K562 (cell line): ENCODE results near the gene ZNF598. TPM values are rescaled to one million over a fixed set of nuclear protein-coding genes. Genes with fewer than 3 reads are reported as not detected.

Experiments
- CEBPB ChIP-seq: fragments of 450-650 bp; IDR thresholded peaks from 2 replicates; pipeline ENCODE4 v1.6.1; 2016; ENCODE audit warnings: missing genetic modification characterization, missing compliant biosample characterization
- FOXK2 ChIP-seq, 2 experiments: fragments of 450-650 bp; IDR thresholded peaks in 1 of 2; conservative IDR thresholded peaks in 1 of 2; 2 replicates each; pipeline ENCODE4 v1.6.1; 2016; ENCODE audit warnings: low read depth in 2 of 2, mild to moderate bottlenecking in 1 of 2
- GABPA ChIP-seq: fragments of 200-800 bp; sonication (Bioruptor generic); conservative IDR thresholded peaks from 2 replicates; pipeline ENCODE4 v1.6.1; 2016; ENCODE audit warnings: low read depth, missing genetic modification characterization, missing compliant biosample characterization
- IFI16 ChIP-seq: fragments of 250-450 bp; sonication (Bioruptor Pico); IDR thresholded peaks from 2 replicates; pipeline ENCODE4 v2.1.2; 2022; ENCODE audit warnings: mild to moderate bottlenecking, inconsistent platforms
- MAZ ChIP-seq, 2 experiments: fragments of 450-650 bp in 1 of 2; sonication (generic) in 1 of 2; formaldehyde crosslinking; IDR thresholded peaks in 1 of 2; conservative IDR thresholded peaks in 1 of 2; 2 replicates each; pipeline versions ENCODE4 v1.4.0 to v1.5.0; 2020; ENCODE audit warnings: mild to moderate bottlenecking in 1 of 2, missing genetic modification reagents in 1 of 2
- NFATC3 ChIP-seq: fragments of 450-650 bp; IDR thresholded peaks from 2 replicates; pipeline ENCODE4 v1.6.1; 2017; ENCODE audit warnings: mild to moderate bottlenecking
- NKRF ChIP-seq: fragments of 450-650 bp; IDR thresholded peaks from 2 replicates; pipeline ENCODE4 v1.6.1; 2016; ENCODE audit warnings: borderline replicate concordance
- NR1H2 ChIP-seq: sonication (generic); formaldehyde crosslinking; IDR thresholded peaks from 2 replicates; pipeline ENCODE4 v1.4.0; 2020; ENCODE audit warnings: mild to moderate bottlenecking, missing genetic modification reagents
- PKNOX1 ChIP-seq: fragments of 450-650 bp; IDR thresholded peaks from 2 replicates; pipeline ENCODE4 v1.6.1; 2016
- POLR3A ChIP-seq: IDR thresholded peaks from 2 replicates; pipeline ENCODE4 v1.6.1; 2011; ENCODE audit warnings: borderline replicate concordance, mild to moderate bottlenecking, moderate library complexity; ENCODE audit not compliant: insufficient read length, insufficient read depth; ENCODE audit errors: extremely low read depth
- PURB ChIP-seq: sonication (generic); formaldehyde crosslinking; IDR thresholded peaks from 2 replicates; pipeline ENCODE4 v1.9.0; 2021; ENCODE audit warnings: low read depth, mild to moderate bottlenecking, missing genetic modification reagents
- RBBP5 ChIP-seq: fragments of 200-600 bp; sonication (generic); IDR thresholded peaks from 2 replicates; pipeline ENCODE4 v1.6.1; 2012; ENCODE audit warnings: borderline replicate concordance, mild to moderate bottlenecking, low read length, control low read depth, inconsistent platforms; ENCODE audit not compliant: insufficient read depth, poor library complexity, severe bottlenecking
- RNF2 ChIP-seq: sonication (generic); IDR thresholded peaks from 2 replicates; pipeline ENCODE4 v1.6.1; 2016
- RUNX1 ChIP-seq: sonication (generic); IDR thresholded peaks from 2 replicates; pipeline ENCODE4 v1.6.1; 2016; ENCODE audit warnings: antibody characterized with exemption, low read depth
- SIN3B ChIP-seq: fragments of 450-650 bp; IDR thresholded peaks from 2 replicates; pipeline ENCODE4 v1.6.1; 2017; ENCODE audit warnings: low read depth, mild to moderate bottlenecking, moderate library complexity
- SRSF9 ChIP-seq: fragments of 200-400 bp; formaldehyde crosslinking; IDR thresholded peaks from 2 replicates; pipeline ENCODE4 v1.6.1; 2017; ENCODE audit warnings: low read depth, low read length, borderline replicate concordance
- TAF7 ChIP-seq: fragments of 450-650 bp; IDR thresholded peaks from 2 replicates; pipeline ENCODE4 v1.6.1; 2016; ENCODE audit warnings: missing genetic modification characterization, missing compliant biosample characterization
- TEAD1 ChIP-seq, 2 experiments: fragments of 450-650 bp in 1 of 2; sonication (generic) in 1 of 2; formaldehyde crosslinking; IDR thresholded peaks; 2 replicates each; pipeline versions ENCODE4 v1.4.0 to v1.8.0; 2020 to 2022; ENCODE audit warnings: mild to moderate bottlenecking in 2 of 2, missing genetic modification reagents in 1 of 2
- polyA plus RNA-seq, 8 experiments: library from polyadenylated mRNA; depleted of rRNA in 4 of 8; stranded (reverse) in 5 of 8; unstranded in 3 of 8; fragments of >200 nt; fragmentation: Nextera tagmentation in 2 of 8; fragmentation: Illumina TruSeq in 1 of 8; extraction: Ambion mirVana in 2 of 8; extraction: Trizol in 1 of 8; gene quantifications; 2 replicates each; pipeline versions ENCODE4 v1.2.1 to v1.2.3, GENCODE V29; 2011 to 2014; ENCODE audit warnings: inconsistent platforms in 1 of 8, missing spikeins in 1 of 8
- total RNA-seq, 7 experiments: library from RNA; depleted of rRNA in 6 of 7; stranded (reverse); fragments of >200 nt in 6 of 7; fragmentation: Illumina TruSeq in 2 of 7; extraction: Trizol in 2 of 7; gene quantifications; 2 replicates each; pipeline versions ENCODE4 v1.2.1 to v1.2.3, GENCODE V29; 2011 to 2021; ENCODE audit warnings: low replicate concordance in 1 of 7
- TF ChIP-seq, protein P1 (sequence below): sonication (generic); formaldehyde crosslinking; IDR thresholded peaks from 2 replicates; pipeline ENCODE4 v1.8.1; 2023; ENCODE audit warnings: missing genetic modification reagents, mild to moderate bottlenecking, borderline replicate concordance
- TF ChIP-seq, protein P2 (sequence below): fragments of 250-450 bp; sonication (Bioruptor Pico); IDR thresholded peaks from 2 replicates; pipeline ENCODE4 v1.4.0; 2020; ENCODE audit warnings: mild to moderate bottlenecking

Gene ZNF598
- total and polyA plus RNA-seq, 9 of the 15 experiments (the other 6 are each of a cell fraction or from before 2014, with no cell fraction given), result 0.11 to 115 (median 29.6) TPM

GRCh38 chr16:2048116-2048543 lies 38.5 kb upstream of the ZNF598 start (continued):
- TF ChIP-seq POLR3A, result no peak
- peak; percentile 54; the same call in 1 of the 2 replicates for TF ChIP-seq NKRF
- TF ChIP-seq TEAD1 (CRISPR knock-in tag; IDR thresholded peaks at IDR 0.05), result no peak
- no peak for TF ChIP-seq RNF2
- TF ChIP-seq TAF7 (tag), result no peak
- TF ChIP-seq RUNX1, result no peak
- peak; percentile 66 for TF ChIP-seq GABPA
- no peak for TF ChIP-seq NFATC3
- peak; percentile 38 for TF ChIP-seq RBBP5
- no peak for TF ChIP-seq SRSF9
- no peak for TF ChIP-seq NR1H2 (CRISPR knock-in tag)
- TF ChIP-seq SIN3B, result no peak; the same call in 1 of the 2 replicates
- TF ChIP-seq CEBPB (tag), result no peak
- TF ChIP-seq, protein P1, sequence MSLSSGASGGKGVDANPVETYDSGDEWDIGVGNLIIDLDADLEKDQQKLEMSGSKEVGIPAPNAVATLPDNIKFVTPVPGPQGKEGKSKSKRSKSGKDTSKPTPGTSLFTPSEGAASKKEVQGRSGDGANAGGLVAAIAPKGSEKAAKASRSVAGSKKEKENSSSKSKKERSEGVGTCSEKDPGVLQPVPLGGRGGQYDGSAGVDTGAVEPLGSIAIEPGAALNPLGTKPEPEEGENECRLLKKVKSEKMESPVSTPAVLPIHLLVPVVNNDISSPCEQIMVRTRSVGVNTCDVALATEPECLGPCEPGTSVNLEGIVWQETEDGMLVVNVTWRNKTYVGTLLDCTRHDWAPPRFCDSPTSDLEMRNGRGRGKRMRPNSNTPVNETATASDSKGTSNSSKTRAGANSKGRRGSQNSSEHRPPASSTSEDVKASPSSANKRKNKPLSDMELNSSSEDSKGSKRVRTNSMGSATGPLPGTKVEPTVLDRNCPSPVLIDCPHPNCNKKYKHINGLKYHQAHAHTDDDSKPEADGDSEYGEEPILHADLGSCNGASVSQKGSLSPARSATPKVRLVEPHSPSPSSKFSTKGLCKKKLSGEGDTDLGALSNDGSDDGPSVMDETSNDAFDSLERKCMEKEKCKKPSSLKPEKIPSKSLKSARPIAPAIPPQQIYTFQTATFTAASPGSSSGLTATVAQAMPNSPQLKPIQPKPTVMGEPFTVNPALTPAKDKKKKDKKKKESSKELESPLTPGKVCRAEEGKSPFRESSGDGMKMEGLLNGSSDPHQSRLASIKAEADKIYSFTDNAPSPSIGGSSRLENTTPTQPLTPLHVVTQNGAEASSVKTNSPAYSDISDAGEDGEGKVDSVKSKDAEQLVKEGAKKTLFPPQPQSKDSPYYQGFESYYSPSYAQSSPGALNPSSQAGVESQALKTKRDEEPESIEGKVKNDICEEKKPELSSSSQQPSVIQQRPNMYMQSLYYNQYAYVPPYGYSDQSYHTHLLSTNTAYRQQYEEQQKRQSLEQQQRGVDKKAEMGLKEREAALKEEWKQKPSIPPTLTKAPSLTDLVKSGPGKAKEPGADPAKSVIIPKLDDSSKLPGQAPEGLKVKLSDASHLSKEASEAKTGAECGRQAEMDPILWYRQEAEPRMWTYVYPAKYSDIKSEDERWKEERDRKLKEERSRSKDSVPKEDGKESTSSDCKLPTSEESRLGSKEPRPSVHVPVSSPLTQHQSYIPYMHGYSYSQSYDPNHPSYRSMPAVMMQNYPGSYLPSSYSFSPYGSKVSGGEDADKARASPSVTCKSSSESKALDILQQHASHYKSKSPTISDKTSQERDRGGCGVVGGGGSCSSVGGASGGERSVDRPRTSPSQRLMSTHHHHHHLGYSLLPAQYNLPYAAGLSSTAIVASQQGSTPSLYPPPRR, result no peak
- TF ChIP-seq IFI16 (CRISPR knock-in tag), result no peak
- TF ChIP-seq PURB (CRISPR knock-in tag), result no peak
- TF ChIP-seq FOXK2 (conservative IDR thresholded peaks at IDR 0.05 in 1 of 2, IDR thresholded peaks at IDR 0.05 in 1 of 2; ENCODE audit: low read depth in 2 of 2), result no peak
- TF ChIP-seq, protein P2, sequence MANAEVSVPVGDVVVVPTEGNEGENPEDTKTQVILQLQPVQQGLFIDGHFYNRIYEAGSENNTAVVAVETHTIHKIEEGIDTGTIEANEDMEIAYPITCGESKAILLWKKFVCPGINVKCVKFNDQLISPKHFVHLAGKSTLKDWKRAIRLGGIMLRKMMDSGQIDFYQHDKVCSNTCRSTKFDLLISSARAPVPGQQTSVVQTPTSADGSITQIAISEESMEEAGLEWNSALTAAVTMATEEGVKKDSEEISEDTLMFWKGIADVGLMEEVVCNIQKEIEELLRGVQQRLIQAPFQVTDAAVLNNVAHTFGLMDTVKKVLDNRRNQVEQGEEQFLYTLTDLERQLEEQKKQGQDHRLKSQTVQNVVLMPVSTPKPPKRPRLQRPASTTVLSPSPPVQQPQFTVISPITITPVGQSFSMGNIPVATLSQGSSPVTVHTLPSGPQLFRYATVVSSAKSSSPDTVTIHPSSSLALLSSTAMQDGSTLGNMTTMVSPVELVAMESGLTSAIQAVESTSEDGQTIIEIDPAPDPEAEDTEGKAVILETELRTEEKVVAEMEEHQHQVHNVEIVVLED (CRISPR knock-in tag), result no peak
- no peak for TF ChIP-seq MAZ (CRISPR knock-in tag; conservative IDR thresholded peaks at IDR 0.05 in 1 of 2, IDR thresholded peaks at IDR 0.05 in 1 of 2)
- TF ChIP-seq PKNOX1, result no peak
